NOMO-1 treated with dmso at 0.1 percent for 144 hours (cell line): Measurements from ENCODE around the gene HMX1.

Experiments
- DNase-seq: peaks from one replicate; lab custom pipeline; 2025; ENCODE audit not compliant: unreplicated experiment; lab: John Stamatoyannopoulos, UW

HMX1 gene

DNA sequence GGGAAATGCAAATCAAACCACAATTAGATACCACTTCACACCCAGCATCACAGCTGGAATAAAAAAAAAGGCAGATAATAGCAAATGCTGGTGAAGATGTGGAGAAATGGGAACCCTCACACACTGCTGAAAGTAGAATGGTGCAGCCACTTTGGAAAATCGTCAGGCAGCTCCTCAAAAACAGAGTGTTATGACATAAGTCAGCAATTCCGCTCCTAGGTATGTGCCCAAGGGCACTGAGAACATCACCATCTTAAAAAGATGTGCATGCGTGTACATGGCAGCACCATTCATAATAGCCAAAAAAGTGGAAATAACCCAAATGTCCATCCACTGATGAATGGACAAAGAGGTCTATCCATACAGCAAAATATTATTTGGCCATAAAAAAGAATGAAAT is 28.0 kb downstream of the HMX1 start:
- no peak for DNase-seq

DNA sequence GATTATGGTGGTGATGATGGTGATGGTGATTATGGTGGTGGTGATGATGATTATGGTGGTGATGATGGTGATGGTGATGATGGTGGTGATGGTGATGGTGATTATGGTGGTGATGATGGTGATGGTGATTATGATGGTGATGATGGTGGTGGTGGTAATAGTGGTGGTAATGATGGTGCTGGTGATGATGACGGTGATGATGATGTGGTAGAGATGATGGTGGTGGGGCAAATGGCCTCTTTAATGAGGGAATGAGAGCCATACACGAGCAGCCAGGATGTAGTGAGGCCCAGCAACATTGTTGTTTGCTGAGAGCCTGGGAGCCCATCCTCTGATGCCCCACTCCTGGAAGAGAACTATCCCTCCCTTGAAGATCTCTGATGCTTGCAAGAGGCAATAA is 29.0 kb downstream of the HMX1 start:
- DNase-seq, result no peak

DNA sequence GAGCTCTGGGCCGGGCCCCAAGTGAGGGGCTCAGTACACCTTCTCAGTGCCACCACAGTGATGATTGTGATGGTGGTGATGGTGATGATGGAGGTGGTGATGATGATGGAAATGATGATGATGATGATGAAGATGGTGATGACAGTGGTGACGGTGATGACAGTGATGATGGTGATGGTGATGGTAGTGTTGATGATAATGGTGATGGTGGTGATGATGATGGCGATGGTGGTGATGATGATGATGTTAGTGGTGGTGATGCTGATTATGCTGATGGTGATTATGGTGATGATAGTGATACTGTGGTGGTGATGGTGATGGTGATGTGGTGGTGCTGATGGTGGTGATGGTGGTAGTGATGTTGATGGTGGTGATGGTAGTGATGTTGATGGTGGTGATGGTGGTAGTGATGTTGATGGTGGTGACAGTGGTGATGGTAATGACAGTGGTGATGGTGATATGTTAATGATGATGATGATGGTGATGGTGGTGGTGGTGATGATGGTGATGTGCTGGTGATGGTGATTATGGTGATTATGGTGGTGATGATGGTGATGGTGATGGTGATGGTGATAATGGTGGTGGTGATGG is 29.9 kb downstream of the HMX1 start:
- DNase-seq, result no peak

DNA sequence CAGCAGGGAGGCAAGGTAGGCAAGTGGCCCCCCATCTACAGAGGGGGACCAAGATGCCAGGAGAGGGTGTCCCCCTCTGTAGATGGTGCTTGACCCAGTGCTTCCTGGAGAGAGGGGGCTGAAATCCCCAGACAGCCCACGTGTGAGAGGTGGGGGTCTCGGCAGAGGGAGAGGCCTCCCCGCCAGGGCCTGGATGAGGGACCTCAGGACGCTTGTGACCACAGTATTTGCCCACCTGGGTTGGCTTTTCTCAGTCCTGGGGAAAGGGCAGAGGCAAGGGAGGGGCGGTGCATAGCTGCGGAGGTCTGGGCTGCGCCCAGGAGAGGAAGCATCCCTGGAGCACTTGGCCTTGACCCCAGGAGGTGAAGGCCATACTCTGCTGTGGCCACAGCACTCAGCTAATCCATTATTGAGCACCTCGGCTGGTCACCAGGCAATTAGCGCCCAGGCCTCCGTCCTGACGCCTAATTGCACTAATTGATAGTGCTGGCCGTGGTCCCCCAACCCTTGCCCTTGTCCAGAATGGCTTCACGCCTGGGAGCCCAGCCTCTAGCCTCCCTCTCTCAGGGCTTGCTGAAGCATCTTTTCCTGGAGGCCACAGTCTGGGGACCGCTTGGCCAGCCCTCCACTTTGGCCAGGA is 30.7 kb downstream of the HMX1 start:
- no peak for DNase-seq

DNA sequence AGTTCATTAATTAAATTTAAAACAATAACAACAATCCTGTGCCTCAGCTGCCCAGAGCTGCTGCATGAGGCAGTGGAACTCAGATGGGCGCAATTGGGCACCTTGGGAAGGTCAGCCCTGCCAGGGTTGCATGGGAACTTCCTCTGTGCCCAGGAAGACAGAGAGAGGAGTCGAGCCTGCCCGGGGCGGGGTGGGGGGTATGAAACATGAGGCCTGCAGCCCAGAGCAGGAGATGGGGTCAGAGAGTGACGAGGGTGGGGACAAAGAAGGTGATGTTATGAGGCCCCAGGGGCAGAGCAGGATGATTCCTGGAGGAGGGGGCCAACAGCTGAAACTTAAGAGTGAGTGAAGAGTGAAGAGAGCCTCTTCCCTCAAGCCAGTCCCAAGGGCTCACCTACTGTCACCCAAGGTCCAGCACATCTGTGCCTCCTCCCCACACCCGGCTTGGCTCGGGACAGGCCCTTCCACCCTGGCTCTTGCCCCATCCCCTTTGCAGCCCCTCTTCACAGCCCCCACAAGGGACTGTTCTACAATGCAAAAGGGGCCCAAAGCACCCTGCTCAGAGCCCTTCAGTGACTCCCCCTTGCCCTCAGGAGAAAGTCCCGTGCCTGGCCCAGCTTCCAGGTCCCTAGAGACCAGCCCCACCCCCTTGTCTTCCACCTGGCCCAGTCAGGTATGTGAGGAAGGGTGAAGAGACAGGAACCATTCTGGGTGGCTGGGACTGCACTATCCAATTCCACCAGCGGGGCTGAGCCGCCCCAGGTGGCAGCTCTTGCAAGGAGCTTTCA is 31.4 kb downstream of the HMX1 start:
- DNase-seq, result no peak

DNA sequence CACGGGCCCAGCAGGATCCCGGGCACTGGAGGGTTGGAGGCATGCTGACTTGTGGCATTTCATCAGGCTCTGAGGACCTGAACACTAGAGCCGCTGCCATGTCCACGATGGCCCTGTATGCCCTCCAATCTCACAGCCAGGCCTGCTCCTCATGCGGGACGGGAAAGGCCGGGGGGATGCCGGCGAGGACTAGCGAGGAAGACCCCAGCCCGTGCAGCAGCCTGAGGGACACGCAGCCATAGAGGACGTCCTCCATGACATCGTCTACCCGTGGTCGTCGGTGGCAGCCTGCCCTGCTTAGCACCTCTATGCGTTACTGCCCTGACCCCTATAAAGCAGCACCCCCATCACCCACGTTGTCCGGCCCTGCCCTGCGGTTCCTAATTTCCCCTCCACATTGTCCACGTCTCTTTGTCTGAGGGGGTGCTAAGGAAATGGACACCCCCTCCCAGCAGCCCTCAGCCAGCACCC is 32.6 kb downstream of the HMX1 start:
- no peak for DNase-seq

DNA sequence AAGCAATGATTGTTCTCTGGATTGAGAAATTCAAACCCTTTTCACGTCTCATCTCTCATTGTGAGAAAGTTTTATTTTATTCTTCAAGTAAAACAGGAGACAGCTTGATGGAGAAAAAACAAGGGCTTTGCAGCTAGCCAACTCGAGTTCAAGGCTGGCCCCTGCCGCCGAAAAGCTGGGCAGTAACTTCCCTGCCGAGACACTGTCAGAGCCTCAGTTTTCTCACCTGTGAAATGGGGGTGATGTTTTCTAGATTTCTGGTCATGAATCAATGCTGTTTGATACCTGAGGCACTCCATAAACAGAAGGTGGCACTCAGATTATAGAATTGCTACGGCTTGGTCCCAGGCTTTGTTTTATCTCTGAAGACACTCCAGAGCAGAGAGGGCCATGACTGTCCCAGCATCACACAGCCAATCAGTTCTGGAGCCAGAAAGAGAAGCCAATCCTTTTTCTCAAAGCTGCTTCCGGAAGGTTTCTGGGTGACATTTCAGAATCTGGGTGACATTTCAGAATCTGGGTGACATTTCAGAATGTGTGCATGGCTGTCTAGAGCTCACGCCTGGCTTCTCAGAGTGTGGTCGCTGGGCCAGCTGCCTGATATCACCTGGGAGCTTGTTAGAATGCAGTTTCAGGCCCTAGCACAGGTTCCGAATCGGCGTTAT is 33.2 kb downstream of the HMX1 start:
- no peak for DNase-seq

DNA sequence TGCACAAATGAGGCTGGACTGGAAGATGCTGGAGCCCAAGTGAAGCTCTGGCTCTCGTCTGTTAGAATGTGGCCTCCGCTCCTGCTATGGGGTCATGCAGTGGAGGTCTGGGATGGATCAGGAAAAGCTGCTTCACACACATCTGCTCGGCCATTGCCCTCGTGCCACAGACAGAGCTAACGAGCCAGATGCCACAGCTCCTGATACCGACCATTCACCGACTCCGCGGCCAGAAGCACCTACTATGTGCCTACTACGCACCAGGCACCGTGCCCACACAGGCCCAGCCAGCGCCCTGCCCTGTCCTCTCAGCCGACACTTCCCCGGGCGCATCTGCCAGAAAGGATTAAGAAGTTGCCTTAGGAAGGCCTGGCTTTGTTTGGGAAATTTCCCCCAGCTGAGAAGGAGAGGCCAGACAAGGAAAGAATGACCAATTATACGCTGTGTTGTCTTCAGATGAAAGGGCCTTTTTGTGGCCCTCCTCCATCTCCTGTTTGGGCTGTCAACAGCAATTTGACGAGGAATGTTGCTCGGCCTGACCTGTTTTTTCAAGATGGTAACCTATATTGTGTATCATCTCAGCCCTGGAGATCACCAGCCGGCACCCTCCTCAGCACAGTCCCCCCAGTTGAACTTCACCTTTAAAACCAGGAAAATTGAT is 34.3 kb downstream of the HMX1 start:
- no peak for DNase-seq

DNA sequence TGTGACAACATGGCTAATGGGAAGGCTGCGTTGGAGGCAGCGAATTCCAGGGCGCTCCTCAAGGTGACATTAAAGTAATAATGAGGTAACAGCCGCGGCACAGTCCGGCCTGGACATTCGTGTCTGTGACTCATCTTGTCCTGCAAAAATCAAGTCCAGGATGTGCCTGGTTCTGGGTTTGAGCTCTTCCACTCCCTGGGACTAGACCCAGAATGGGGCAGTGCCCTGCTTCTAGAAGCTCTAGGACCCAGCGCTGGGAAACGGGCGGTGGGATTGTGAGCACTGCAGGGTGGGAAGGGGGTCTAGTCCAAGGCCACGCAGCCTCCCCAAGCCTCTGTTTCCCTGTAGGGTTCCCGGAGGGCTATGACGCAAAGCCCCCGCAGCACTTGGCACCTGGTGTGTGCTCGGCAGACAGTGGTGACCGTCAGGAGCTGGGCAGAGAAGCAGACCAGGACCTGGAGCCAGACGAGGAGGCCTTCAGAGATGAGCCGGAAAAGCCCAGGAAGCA is 34.9 kb downstream of the HMX1 start:
- no peak for DNase-seq

DNA sequence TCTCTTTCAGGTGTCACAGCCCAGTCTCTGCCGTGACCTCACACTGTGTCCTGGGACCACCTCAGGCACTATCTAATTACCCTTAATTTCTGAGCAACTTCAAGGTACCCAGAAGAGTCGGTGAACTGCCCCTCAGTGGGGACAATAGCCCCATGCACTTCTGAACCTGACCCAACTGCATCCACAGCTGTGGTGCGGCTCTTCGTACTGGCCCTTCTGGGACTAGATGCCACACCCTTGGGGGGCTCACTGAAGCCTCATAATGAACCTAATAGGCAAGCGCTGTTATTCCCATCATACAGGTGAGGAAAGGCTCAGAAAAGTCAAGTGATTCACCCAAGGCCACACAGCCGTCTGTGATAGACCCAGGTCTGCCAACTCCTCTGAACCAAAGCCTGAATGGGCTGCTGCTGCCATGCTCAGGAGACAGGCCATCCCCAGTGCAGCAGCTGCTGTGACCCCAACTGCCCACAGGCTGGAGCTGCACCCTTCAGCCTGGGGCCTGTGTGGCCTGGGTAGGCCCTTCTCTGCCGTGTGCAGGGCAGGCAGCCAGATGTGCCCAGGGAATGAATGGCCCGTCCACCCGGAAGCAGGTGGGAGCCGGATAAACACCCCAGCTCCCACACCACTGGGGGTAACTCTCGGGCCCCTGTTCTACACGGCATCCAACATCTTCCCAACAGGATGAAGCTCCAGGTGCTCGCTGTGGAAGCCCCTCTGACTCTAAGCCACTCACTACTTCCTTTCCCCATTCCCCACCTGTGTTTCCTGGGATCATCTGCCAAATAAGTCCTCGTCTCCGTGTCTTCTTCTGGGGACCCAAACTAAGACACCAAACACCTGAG is 35.9 kb downstream of the HMX1 start:
- DNase-seq, result no peak

DNA sequence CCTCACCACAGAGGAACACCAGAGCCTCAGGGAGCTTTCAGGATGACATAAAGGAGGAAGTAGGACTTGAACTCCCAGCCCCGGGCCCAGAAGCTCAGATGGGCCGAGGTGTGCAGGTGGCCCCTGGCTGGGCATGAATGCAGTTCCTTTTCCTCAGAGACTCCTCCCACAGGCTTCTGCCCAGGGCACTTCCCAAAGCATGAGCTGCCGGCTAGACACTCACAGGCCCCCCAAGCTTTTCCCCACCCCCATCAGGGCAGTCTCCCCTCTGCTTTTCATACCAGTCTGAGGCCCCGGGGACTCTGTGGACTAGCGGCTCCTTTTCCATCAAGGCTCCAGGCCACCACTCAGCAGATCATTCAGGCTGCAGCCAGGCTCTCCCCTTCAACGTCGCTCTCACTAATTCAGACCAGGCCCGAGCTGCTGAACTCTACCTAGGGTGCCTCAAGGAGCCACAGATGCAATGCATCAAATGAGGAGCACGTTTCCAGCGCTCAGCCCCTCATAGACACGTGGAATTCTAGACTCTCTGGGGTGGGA is 36.9 kb downstream of the HMX1 start:
- DNase-seq, result no peak

DNA sequence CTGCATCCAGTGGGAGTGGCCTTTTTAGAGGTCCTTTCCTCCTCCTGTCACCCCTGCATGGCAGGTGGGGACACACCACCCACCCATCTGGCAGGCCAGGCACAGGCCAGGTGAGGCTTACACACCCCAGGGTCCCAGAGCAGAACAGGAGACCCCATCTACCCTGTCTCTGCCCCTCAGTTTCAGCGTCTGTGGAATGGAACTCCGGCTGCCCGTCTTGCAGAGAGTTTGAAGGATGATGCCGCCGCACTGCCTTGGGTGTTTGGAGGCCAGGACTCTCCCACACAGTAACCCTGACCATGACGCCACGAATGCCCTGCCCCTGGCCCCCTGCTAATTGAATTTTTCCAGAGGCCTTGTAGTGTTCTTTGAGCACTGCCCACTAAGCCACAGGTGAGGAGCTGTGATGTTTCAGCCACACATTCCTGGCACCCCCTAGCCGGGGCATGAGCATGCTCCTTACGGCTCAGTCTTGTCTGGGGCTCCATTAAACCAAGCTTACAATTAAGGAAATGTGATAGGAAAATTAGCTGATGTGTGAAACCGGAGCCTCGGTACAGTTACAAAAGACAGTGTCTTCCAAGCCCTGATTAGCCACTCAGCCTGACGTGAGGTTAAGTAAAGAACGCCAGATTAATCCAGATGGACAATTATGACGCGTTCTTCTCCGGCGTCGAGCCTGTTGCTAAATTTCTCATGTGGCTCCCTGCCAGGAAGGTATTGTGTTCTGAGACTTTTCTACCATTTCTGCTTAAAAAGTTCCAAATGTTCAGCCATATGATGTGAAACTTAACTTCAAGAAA is 39.3 kb downstream of the HMX1 start:
- DNase-seq, result no peak

DNA sequence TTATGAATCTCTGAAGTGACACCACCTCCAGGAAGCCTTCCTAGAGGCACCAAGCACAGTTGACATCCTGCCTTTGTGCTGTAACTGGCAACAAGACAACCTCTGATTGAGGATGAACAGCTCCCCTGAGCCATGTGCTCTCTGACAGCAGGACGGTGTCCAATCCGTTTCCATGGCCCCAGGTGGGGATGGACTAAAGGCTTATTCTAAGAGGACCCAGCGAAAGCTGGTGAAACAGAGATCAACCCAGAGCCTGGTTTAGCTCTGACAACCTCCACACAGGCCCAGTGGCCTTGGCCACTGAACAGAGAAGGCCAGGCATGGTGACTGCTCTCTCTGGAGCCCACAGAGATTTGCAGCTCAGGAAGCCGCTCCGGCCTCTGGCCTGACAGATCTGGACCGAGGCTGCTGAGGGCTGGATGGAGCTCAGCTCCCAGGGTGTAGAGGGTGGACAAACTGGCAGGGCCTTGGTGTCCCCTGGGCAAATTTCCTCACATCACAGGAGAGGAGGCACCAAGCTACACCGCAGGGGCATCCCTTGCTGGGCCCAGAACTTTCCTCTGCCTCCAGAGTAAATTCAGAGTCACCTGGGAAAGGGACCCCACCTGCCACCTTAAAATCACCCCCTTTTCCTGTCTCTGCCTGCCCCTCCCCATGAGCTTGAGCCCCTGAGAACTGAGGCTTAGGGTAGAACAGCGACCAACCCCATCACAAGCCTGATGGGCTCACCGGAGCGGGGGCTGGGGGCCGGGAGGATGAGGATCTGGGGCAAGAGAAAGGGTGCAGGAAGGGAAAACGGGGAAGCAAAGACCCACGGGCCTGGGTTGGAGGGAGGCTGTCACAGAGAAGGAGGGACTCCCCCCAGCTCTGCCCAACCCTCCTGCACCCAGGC is 40.2 kb downstream of the HMX1 start:
- no peak for DNase-seq

DNA sequence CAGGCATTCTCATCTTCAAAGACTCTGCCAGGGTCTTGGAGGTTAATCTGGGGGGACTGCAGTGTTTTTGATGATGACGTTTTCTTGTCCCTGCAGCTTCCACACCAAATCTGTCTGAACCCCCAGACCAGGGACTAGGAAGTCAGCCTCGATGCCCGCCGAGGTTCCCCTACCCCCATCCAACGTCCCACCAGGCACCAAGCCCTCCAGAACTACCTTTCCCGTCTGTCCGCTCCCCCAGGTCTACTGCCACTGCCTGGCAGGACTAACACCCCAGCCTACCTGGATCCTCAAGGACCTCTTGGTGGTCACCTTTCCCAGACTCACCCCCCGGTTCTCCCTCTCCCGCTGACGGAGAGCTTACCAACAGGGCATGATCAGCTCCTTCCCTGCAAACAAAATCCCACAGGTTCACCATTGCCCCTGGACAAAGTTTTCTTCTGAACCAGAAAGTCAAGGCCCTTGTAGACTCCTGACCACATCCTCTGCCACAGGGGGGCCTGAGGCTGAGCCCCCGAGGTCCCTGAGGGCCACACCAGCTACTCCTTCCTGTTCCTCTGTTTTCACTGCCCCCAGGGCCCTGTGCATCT is 40.9 kb downstream of the HMX1 start:
- no peak for DNase-seq

DNA sequence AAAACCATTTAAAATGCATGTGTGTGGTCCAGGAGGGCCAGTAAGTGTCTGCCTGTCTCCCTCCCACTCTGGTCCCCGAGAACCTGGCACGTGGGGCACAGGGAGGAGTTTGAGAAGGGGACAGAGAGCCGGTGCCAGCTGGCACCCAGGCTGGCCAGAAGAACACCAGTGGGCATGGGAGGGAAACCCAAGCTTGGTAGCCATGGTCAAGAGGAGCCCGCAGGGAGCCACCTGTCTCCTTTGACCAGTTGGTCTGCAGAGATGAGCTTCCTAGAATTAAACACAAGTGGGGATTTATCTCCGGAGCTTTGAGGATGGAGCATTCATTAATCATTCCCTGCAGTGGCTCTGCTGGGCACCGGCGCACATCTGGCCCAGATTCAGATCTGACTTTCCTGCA is 41.6 kb downstream of the HMX1 start:
- DNase-seq, result no peak

DNA sequence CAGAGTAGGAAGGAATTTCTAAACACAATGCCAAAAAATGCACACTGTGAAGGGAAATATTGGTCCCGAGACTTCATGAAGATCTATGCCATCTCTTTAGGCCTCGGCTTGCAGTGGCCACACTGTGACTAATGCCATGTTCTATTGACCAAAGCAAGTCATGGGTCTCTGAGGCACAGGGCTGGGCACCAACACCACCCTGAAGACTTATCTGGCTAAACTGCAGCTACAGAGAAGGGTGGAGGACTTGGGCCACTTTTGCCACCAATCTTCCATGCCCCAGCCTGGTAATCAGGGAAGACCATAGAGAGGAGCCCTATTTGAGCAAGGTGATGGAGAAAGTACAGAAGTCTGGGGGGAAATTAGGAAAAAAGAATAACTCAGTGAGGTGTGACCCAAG is 42.1 kb downstream of the HMX1 start:
- no peak for DNase-seq

DNA sequence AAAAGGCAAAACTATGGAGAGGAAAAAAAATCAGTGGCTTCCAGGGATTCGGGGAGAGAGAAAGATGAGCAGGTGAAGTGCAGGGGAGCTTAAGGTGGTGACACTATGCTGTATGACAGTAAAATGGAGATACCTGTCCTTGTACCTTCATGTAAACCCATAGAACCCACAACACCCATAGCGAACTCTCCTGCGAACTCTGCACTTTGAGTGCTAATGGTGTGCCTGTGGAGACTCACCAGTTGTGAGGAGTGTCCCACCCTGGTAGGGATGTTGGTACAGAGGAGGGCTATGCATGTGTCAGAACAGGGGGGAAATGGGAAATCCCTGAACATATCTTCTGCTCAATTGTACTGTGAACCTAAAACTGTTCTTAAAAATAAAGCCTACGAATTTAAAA is 42.8 kb downstream of the HMX1 start:
- DNase-seq, result no peak
